ENCODE data around the gene ABCC2.

DNA sequence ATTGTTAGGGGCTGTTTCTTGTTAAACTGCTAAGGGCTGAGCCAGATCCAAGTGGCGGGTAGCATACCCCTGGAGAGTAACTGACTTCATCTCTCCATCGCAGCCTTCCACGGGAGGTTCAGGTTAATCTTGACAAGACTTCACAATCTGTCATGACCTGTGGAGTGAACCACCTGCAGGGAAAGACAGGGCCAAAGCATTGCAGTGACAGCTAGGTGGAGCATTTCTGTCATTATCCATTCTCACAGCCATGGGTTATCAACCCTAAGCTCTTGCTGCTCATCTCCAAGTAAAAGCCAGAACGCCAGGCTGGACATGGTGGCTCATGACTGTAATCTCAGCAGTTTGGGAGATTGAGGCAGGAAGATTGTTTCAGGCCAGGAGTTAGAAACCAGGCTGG, 17.2 kb downstream of the ABCC2 start:
- TF ChIP-seq YY1 (IDR thresholded peaks at IDR 0.05; ENCODE audit: insufficient read depth, insufficient read length) (no peak), ZNF274 (IDR thresholded peaks at IDR 0.05; ENCODE audit: low read depth, low read length) (no peak)

All from NT2/D1 (cell line).